Central memory CD4-positive, alpha-beta T cell (primary cell): ENCODE data around the gene DNAI7.

ENCODE experiments used
- DNase-seq: peaks from one replicate; pipeline ENCODE4 v3.0.0; 2022

The DNAI7 gene

GRCh38 chr12:25182765-25183164, 12.2 kb downstream of the DNAI7 start:
- no peak for DNase-seq

GRCh38 chr12:25162866-25163265, 32.1 kb downstream of the DNAI7 start:
- DNase-seq = no peak

- no peak for DNase-seq
Observed at GRCh38 chr12:25156061-25156460, 38.9 kb downstream of the DNAI7 start.

GRCh38 chr12:25155022-25155576, 39.9 kb downstream of the DNAI7 start:
- DNase-seq = peak; percentile 33

- no peak for DNase-seq
Observed at GRCh38 chr12:25152055-25152454, 42.9 kb downstream of the DNAI7 start.

- DNase-seq = no peak
Observed at GRCh38 chr12:25151476-25151875, 43.5 kb downstream of the DNAI7 start.

GRCh38 chr12:25146686-25147085, 48.3 kb downstream of the DNAI7 start:
- DNase-seq = no peak

GRCh38 chr12:25135531-25136154, 59.3 kb downstream of the DNAI7 start:
- DNase-seq = no peak

GRCh38 chr12:25131270-25131669, 63.7 kb downstream of the DNAI7 start:
- no peak for DNase-seq

- peak; percentile 38 for DNase-seq
Observed at GRCh38 chr12:25130741-25131188, 64.2 kb downstream of the DNAI7 start.

- DNase-seq = no peak
Observed at GRCh38 chr12:25126746-25127145, 68.2 kb downstream of the DNAI7 start.

- no peak for DNase-seq
Observed at GRCh38 chr12:25126101-25126500, 68.9 kb downstream of the DNAI7 start.

GRCh38 chr12:25124493-25124892, 70.5 kb downstream of the DNAI7 start:
- DNase-seq = no peak

- DNase-seq = no peak
Observed at GRCh38 chr12:25123126-25123525, 71.8 kb downstream of the DNAI7 start.

GRCh38 chr12:25121916-25122315, 73.0 kb downstream of the DNAI7 start:
- no peak for DNase-seq

- no peak for DNase-seq
Observed at GRCh38 chr12:25121110-25121509, 73.8 kb downstream of the DNAI7 start.

GRCh38 chr12:25119020-25119419, 75.9 kb downstream of the DNAI7 start:
- DNase-seq = no peak

- no peak for DNase-seq
Observed at GRCh38 chr12:25115677-25116076, 79.3 kb downstream of the DNAI7 start.

- DNase-seq = no peak
Observed at GRCh38 chr12:25113651-25114050, 81.3 kb downstream of the DNAI7 start.

GRCh38 chr12:25110260-25110659, 84.7 kb downstream of the DNAI7 start:
- DNase-seq = no peak

GRCh38 chr12:25107920-25108319, 87.0 kb downstream of the DNAI7 start:
- no peak for DNase-seq

- DNase-seq = no peak
Observed at GRCh38 chr12:25106818-25107217, 88.1 kb downstream of the DNAI7 start.

GRCh38 chr12:25102402-25102801, 92.6 kb downstream of the DNAI7 start:
- no peak for DNase-seq

GRCh38 chr12:25101092-25101445, 93.9 kb downstream of the DNAI7 start:
- DNase-seq = no peak
